ENCODE measurements around the gene ULK1.
"Not testable (repeated sequence)": the region's sequence is repeated elsewhere in the genome, so short reads cannot be mapped to it uniquely, and the experiment has no call there.

The ULK1 gene

DNA sequence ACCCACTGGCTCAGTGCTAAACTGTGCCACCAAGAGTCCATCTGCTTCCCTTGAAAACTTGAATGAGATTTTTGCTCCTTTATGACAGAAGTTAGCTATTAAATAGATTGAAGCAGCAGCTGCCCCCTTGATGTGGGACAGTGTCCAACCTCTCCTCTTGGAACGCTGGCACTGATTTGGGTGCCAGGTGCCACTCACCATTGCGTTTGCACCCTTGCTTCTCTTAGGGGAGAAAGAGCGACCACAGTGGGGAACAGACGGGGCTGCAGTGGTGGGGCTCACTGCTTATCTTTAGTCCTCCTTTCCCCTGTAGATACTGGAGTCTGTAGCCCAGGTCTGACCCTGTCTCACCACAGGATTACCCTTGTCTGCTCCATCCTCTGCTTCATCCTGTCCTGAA lies 64.7 kb downstream of the ULK1 start:
- Histone ChIP-seq H3K36me3 (ENCODE audit: control insufficient read depth, insufficient read depth, low read length, severe bottlenecking) (peaks cover 16% of the 10 kb centered on the region), H3K4me1 (ENCODE audit: control insufficient read depth, insufficient read depth, low read length) (peaks cover 30% of the 10 kb centered on the region), H3K9me3 (ENCODE audit: control insufficient read depth, low read length) (no peaks in the 10 kb centered on the region), H3K4me3 (ENCODE audit: low read length) (no peak overlapping the region), H3K9ac (ENCODE audit: low read length) (no peak overlapping the region), H3K27me3 (replicated peaks; ENCODE audit: control insufficient read depth, insufficient read depth, low read length) (no peaks in the 10 kb centered on the region)
- DNase-seq (ENCODE audit: low read depth), result no peak

DNA sequence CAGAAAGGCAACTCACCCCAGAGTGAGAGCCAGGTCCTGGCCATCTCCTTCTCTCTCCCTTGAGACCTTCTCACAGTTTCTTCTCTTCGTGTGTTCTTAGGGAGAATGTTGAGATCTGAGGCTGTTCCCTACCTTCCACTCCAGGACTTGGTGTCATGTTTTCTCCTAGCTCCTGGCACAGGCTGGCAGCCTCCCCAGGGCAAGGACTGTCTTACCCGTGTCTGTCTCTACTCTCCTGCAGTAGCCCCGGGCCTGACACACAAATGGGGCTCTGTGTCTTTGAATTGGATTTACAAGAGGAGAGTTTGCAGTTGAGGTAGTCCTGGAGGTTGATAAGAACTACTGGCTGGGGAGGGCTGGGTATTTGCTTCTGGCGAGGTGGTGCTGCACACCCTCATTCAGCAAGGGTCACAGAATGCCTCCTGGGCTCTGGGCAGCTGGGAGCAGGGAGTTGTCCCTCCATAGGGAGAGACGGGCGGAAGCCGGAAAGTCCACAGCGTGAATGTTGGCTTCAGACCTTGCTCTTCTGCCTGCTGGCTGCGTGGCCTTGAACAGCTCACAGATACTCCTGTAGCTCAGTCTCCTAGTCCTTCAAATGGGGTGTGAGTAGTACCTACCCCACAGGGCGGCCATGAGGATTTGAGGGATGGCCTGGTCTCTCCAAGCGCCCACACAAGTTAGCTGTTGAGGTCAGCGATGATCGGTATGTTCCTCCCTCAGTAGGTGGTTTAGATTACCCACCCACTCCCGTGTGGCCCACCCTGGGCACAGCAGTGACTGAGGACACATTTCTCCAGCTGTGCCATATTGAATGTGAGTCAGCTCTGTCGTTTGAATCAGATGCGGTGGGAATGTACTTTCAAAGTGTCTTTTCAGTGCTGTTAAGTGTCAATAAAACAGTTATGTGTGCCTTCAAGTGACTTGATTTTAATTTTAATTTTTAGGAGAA lies 65.5 kb downstream of the ULK1 start:
- peak overlapping the region; percentile 35 for H3K9ac ChIP-seq (ENCODE audit: low read length)
- H3K4me1 ChIP-seq (ENCODE audit: control insufficient read depth, insufficient read depth, low read length), result peaks cover 32% of the 10 kb centered on the region
- no peaks in the 10 kb centered on the region for H3K27me3 ChIP-seq (replicated peaks; ENCODE audit: control insufficient read depth, insufficient read depth, low read length)
- no peak for DNase-seq (ENCODE audit: low read depth)
- no peaks in the 10 kb centered on the region for H3K9me3 ChIP-seq (ENCODE audit: control insufficient read depth, low read length)
- peaks cover 16% of the 10 kb centered on the region for H3K36me3 ChIP-seq (ENCODE audit: control insufficient read depth, insufficient read depth, low read length, severe bottlenecking)
- H3K4me3 ChIP-seq (ENCODE audit: low read length), result no peak overlapping the region

DNA sequence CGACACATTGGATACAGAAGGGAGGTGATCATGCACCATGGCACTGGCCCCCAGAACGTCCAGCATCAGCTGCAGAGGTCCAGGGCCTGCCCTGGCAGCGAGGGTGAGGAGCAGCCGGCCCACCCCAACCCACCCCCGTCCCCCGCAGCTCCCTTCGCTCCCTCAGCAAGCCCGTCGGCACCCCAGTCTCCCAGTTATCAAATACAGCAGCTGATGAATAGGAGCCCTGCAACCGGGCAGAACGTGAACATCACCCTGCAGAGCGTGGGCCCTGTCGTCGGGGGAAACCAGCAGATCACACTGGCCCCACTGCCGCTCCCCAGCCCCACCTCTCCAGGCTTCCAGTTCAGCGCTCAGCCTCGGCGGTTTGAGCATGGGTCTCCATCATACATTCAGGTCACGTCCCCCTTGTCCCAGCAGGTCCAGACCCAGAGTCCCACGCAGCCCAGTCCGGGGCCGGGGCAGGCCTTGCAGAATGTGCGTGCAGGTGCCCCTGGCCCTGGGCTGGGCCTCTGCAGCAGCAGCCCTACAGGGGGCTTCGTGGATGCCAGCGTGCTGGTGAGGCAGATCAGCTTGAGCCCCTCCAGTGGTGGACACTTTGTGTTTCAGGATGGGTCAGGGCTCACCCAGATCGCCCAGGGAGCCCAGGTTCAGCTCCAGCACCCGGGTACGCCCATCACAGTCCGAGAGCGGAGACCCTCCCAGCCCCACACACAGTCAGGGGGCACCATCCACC lies 66.3 kb downstream of the ULK1 start:
- not testable (repeated sequence) for DNase-seq (ENCODE audit: low read depth); H3K9me3 ChIP-seq (ENCODE audit: control insufficient read depth, low read length)
- peaks cover 16% of the 10 kb centered on the region for H3K36me3 ChIP-seq (ENCODE audit: control insufficient read depth, insufficient read depth, low read length, severe bottlenecking)

DNA sequence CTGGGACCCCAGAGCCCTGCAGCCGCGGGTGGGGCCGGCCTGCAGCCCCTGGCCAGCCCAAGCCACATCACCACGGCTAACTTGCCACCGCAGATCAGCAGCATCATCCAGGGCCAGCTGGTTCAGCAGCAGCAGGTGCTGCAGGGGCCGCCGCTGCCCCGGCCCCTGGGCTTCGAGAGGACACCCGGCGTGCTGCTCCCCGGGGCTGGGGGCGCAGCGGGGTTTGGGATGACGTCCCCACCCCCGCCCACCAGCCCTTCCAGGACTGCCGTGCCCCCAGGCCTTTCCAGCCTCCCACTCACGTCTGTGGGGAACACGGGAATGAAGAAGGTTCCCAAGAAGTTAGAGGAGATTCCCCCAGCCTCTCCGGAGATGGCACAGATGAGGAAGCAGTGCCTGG lies 66.9 kb downstream of the ULK1 start:
- peaks cover 16% of the 10 kb centered on the region for H3K36me3 ChIP-seq (ENCODE audit: control insufficient read depth, insufficient read depth, low read length, severe bottlenecking)
- not testable (repeated sequence) for H3K9me3 ChIP-seq (ENCODE audit: control insufficient read depth, low read length); H3K9ac ChIP-seq (ENCODE audit: low read length); H3K4me3 ChIP-seq (ENCODE audit: low read length); DNase-seq (ENCODE audit: low read depth); H3K27me3 ChIP-seq (replicated peaks; ENCODE audit: control insufficient read depth, insufficient read depth, low read length)
- peaks cover 33% of the 10 kb centered on the region for H3K4me1 ChIP-seq (ENCODE audit: control insufficient read depth, insufficient read depth, low read length)

More for the DNA sequence above, 66.3 kb downstream of the ULK1 start:
- H3K4me3 ChIP-seq (ENCODE audit: low read length); H3K9ac ChIP-seq (ENCODE audit: low read length); H3K27me3 ChIP-seq (replicated peaks; ENCODE audit: control insufficient read depth, insufficient read depth, low read length): not testable (repeated sequence)
- peaks cover 39% of the 10 kb centered on the region for H3K4me1 ChIP-seq (ENCODE audit: control insufficient read depth, insufficient read depth, low read length)

DNA sequence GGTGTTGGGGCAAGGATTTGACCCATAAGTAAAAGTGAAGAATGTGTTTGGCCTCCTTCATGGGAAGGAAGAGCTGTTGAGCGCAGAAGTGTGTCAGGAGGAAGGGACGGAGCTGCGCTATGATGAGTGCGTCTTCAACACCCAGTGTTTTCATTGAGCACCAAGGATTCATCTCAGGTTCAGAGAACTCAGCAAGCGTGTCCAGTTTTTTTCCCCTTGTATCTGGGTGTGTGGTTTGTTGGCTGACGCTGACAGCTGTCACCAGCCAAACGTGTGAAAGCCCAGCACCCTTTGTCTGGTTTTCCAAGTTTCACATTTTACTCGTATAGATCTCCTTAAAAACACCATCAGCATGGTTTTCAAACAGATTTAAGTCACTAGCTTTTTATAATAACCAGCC lies 67.6 kb downstream of the ULK1 start:
- Histone ChIP-seq H3K27me3 (replicated peaks; ENCODE audit: control insufficient read depth, insufficient read depth, low read length) (no peaks in the 10 kb centered on the region), H3K36me3 (ENCODE audit: control insufficient read depth, insufficient read depth, low read length, severe bottlenecking) (peaks cover 16% of the 10 kb centered on the region), H3K9me3 (ENCODE audit: control insufficient read depth, low read length) (no peaks in the 10 kb centered on the region), H3K4me1 (ENCODE audit: control insufficient read depth, insufficient read depth, low read length) (peaks cover 30% of the 10 kb centered on the region), H3K4me3 (ENCODE audit: low read length) (no peak overlapping the region), H3K9ac (ENCODE audit: low read length) (no peak overlapping the region)
- DNase-seq (ENCODE audit: low read depth), result no peak

DNA sequence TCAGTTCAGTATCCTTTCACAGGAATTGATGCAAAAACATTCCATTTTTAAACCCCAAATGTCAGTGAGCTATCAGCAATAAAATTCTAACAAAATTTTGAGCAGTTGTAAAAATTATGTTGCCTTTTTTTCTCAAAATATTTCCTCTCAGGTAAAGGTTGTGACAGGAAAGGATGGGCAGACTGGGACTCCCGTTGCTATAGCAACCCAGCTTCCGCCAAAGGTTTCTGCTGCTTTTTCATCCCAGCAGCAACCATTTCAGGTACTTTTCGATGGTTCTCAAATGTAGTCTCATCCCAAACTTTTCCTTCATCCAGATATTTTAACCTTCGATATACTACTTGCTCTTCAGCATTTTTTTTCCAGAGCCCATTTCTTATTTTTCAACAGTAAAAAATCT lies 69.0 kb downstream of the ULK1 start:
- H3K4me3 ChIP-seq (ENCODE audit: low read length), result no peak overlapping the region
- peaks cover 16% of the 10 kb centered on the region for H3K36me3 ChIP-seq (ENCODE audit: control insufficient read depth, insufficient read depth, low read length, severe bottlenecking)
- no peak for DNase-seq (ENCODE audit: low read depth)
- no peaks in the 10 kb centered on the region for H3K9me3 ChIP-seq (ENCODE audit: control insufficient read depth, low read length)
- H3K9ac ChIP-seq (ENCODE audit: low read length), result no peak overlapping the region
- peaks cover 22% of the 10 kb centered on the region for H3K4me1 ChIP-seq (ENCODE audit: control insufficient read depth, insufficient read depth, low read length)
- no peaks in the 10 kb centered on the region for H3K27me3 ChIP-seq (replicated peaks; ENCODE audit: control insufficient read depth, insufficient read depth, low read length)

DNA sequence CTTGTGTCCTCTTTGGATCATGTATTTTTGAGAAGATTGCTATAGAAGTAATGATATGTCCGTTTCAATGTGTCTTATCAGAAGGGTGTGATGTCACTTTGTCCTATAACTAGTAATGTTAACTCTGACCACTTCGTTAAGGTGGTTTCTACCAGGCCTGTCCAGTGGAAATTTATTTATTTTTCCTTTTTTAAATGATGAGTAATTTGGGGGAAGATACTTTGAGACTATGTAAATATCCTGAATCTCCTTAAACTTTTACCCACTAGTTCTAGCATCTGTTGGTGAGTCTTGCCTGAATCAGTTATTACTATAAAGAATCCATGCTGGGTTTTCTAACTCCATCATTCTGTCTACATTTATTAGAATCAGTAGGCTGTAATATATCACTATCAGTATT lies 70.7 kb downstream of the ULK1 start:
- Histone ChIP-seq H3K4me1 (ENCODE audit: control insufficient read depth, insufficient read depth, low read length) (peaks cover 12% of the 10 kb centered on the region), H3K36me3 (ENCODE audit: control insufficient read depth, insufficient read depth, low read length, severe bottlenecking) (peaks cover 16% of the 10 kb centered on the region), H3K4me3 (ENCODE audit: low read length) (no peak overlapping the region), H3K9ac (ENCODE audit: low read length) (no peak overlapping the region), H3K27me3 (replicated peaks; ENCODE audit: control insufficient read depth, insufficient read depth, low read length) (no peaks in the 10 kb centered on the region), H3K9me3 (ENCODE audit: control insufficient read depth, low read length) (no peaks in the 10 kb centered on the region)
- DNase-seq (ENCODE audit: low read depth), result no peak

DNA sequence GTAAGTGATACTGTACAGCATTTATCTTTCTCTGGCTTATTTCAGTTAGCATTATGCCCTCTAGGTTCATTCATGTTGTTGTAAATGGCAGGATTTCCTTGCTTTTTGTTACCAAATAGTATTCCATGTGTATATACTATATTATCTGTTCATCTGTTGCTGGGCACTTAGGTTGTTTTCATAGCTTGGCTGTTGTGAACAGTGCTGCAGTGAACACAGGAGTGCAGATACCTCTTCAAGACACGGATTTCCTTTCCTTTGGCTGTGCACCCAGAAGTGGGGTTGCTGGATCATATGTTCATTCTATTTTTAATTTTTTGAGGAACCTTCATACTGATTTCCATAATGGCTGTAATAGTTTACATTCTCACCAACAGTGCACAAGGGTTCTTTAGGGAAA lies 76.8 kb downstream of the ULK1 start:
- no peaks in the 10 kb centered on the region for H3K36me3 ChIP-seq (ENCODE audit: control insufficient read depth, insufficient read depth, low read length, severe bottlenecking)
- no peak overlapping the region for H3K4me3 ChIP-seq (ENCODE audit: low read length)
- no peaks in the 10 kb centered on the region for H3K9me3 ChIP-seq (ENCODE audit: control insufficient read depth, low read length)
- no peak for DNase-seq (ENCODE audit: low read depth)
- no peak overlapping the region for H3K9ac ChIP-seq (ENCODE audit: low read length)
- H3K4me1 ChIP-seq (ENCODE audit: control insufficient read depth, insufficient read depth, low read length), result no peaks in the 10 kb centered on the region
- no peaks in the 10 kb centered on the region for H3K27me3 ChIP-seq (replicated peaks; ENCODE audit: control insufficient read depth, insufficient read depth, low read length)

All from adipocyte (in vitro differentiated cells).